ENCODE measurements around the gene KIF19.

Gene KIF19

DNA sequence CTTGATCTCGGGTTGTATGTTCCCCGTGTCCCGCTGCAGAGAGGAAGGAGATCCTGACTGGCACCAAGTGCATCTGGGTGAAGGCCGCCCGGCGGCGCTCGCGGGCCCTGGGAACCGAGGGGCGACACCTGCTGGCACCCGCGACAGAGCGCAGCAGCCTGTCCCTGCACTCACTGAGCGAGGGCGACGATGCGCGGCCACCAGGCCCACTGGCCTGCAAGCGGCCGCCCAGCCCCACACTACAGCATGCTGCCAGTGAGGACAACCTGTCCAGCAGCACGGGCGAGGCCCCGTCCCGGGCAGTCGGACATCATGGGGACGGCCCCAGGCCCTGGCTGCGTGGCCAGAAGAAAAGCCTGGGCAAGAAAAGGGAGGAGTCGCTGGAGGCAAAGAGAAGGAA is 28.1 kb downstream of the KIF19 start:
- H3K27me3 ChIP-seq (ENCODE audit: control insufficient read depth, insufficient read depth, low read length), result peaks cover 84% of the 10 kb centered on the region

GRCh38 chr17:74354561-74354960 is 28.5 kb downstream of the KIF19 start:
- no peaks in the 10 kb centered on the region for H3K36me3 ChIP-seq (ENCODE audit: control insufficient read depth, insufficient read depth, low read length)
- H3K27me3 ChIP-seq (ENCODE audit: control insufficient read depth, insufficient read depth, low read length), result peaks cover 84% of the 10 kb centered on the region
- no peak overlapping the region for H3K9ac ChIP-seq (ENCODE audit: low read depth, low read length)
- H3K9me3 ChIP-seq (ENCODE audit: control insufficient read depth, insufficient read depth, low read length), result no peaks in the 10 kb centered on the region
- H3K4me1 ChIP-seq (ENCODE audit: control insufficient read depth, insufficient read depth, low read length), result no peaks in the 10 kb centered on the region; the same call in 1 of the 2 replicates
- H3K4me3 ChIP-seq (ENCODE audit: low read depth, low read length), result no peak overlapping the region
- H3K27ac ChIP-seq (ENCODE audit: low read depth, low read length), result no peak overlapping the region

More for the DNA sequence above, 28.1 kb downstream of the KIF19 start:
- no peaks in the 10 kb centered on the region for H3K36me3 ChIP-seq (ENCODE audit: control insufficient read depth, insufficient read depth, low read length)
- no peaks in the 10 kb centered on the region; the same call in 1 of the 2 replicates for H3K4me1 ChIP-seq (ENCODE audit: control insufficient read depth, insufficient read depth, low read length)
- H3K9ac ChIP-seq (ENCODE audit: low read depth, low read length), result no peak overlapping the region
- H3K9me3 ChIP-seq (ENCODE audit: control insufficient read depth, insufficient read depth, low read length), result no peaks in the 10 kb centered on the region
- no peak overlapping the region for H3K4me3 ChIP-seq (ENCODE audit: low read depth, low read length)
- H3K27ac ChIP-seq (ENCODE audit: low read depth, low read length), result no peak overlapping the region

- peaks cover 84% of the 10 kb centered on the region for H3K27me3 ChIP-seq (ENCODE audit: control insufficient read depth, insufficient read depth, low read length)
- H3K9me3 ChIP-seq (ENCODE audit: control insufficient read depth, insufficient read depth, low read length), result no peaks in the 10 kb centered on the region
- no peak overlapping the region for H3K9ac ChIP-seq (ENCODE audit: low read depth, low read length)
- H3K4me1 ChIP-seq (ENCODE audit: control insufficient read depth, insufficient read depth, low read length), result no peaks in the 10 kb centered on the region; the same call in 1 of the 2 replicates
- H3K36me3 ChIP-seq (ENCODE audit: control insufficient read depth, insufficient read depth, low read length), result no peaks in the 10 kb centered on the region
- H3K4me3 ChIP-seq (ENCODE audit: low read depth, low read length), result no peak overlapping the region
- no peak overlapping the region for H3K27ac ChIP-seq (ENCODE audit: low read depth, low read length)
Measured at GRCh38 chr17:74355065-74355464, 29.0 kb downstream of the KIF19 start.

DNA sequence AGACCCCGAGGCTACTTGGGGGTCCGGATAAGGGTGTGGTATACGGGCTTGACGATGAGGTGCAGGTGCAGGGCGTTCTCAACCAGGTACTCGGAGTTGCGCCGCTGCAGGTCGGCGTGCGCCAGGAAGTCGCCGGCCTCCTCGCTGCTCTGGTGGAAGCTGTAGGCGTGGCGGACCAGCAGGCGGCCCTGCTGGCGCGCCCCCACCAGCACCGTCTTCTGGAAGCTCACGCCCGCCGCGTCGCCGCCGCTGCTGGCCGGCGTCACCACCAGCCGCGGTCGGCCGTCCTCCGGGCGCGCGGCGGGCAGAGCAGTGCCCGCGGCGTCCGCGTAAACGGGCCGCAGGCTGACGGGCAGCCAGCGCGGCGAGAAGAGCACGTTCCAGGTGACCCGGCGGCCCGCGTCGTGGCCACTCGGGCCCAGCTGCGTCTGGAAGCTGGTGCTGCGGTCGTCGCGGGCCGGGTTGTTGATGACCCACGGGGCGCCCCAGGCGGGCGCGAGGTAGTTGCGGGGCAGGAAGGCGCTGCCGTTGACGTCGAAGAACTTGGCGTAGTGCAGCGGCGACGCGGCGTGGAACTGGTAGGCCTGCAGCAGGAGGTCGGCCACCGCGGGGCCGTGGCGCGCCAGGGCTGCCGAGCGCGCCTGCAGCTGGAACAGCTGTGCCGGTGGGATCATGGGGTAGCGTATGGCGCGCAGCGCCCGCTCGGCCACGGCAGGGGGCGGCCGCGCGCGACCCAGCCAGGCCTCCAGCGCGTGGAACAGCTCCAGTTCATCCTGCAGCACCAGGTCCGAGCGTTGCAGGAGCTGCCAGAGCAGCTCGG is 30.8 kb downstream of the KIF19 start:
- Histone ChIP-seq H3K27me3 (ENCODE audit: control insufficient read depth, insufficient read depth, low read length) (peaks cover 67% of the 10 kb centered on the region), H3K9me3 (ENCODE audit: control insufficient read depth, insufficient read depth, low read length) (no peaks in the 10 kb centered on the region), H3K9ac (ENCODE audit: low read depth, low read length) (no peak overlapping the region), H3K4me1 (ENCODE audit: control insufficient read depth, insufficient read depth, low read length) (peaks cover 3% of the 10 kb centered on the region), H3K27ac (ENCODE audit: low read depth, low read length) (no peak overlapping the region), H3K4me3 (ENCODE audit: low read depth, low read length) (peak overlapping the region; percentile 55), H3K36me3 (ENCODE audit: control insufficient read depth, insufficient read depth, low read length) (no peaks in the 10 kb centered on the region)

- peaks cover 61% of the 10 kb centered on the region for H3K27me3 ChIP-seq (ENCODE audit: control insufficient read depth, insufficient read depth, low read length)
- no peak overlapping the region for H3K27ac ChIP-seq (ENCODE audit: low read depth, low read length)
- H3K4me3 ChIP-seq (ENCODE audit: low read depth, low read length), result peak overlapping the region; percentile 55
- H3K9me3 ChIP-seq (ENCODE audit: control insufficient read depth, insufficient read depth, low read length), result no peaks in the 10 kb centered on the region
- H3K4me1 ChIP-seq (ENCODE audit: control insufficient read depth, insufficient read depth, low read length), result peaks cover 9% of the 10 kb centered on the region
- H3K36me3 ChIP-seq (ENCODE audit: control insufficient read depth, insufficient read depth, low read length), result no peaks in the 10 kb centered on the region
- H3K9ac ChIP-seq (ENCODE audit: low read depth, low read length), result no peak overlapping the region
Measured at GRCh38 chr17:74357466-74357809, 31.4 kb downstream of the KIF19 start.

DNA sequence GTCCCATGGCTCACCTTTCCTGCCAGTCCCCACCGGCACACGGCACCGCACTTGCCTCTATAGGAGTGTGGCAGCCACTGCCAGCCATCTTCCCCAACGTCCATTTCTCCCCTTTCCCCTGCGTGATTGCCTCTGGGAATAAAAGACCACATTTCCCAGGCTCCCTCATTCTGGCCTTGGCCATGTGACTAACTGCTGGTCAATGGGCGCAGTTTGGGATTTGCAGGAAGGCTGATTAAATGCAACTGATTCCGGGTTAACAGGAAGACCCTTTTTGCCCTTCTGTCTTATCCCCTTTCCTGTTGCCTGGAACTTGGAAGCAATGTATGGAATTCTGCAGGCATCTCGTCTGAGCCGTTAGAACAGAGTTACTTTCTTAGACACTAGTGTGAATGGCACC is 32.7 kb downstream of the KIF19 start:
- no peaks in the 10 kb centered on the region for H3K36me3 ChIP-seq (ENCODE audit: control insufficient read depth, insufficient read depth, low read length)
- H3K4me3 ChIP-seq (ENCODE audit: low read depth, low read length), result no peak overlapping the region
- H3K27me3 ChIP-seq (ENCODE audit: control insufficient read depth, insufficient read depth, low read length), result peaks cover 48% of the 10 kb centered on the region
- peaks cover 9% of the 10 kb centered on the region for H3K4me1 ChIP-seq (ENCODE audit: control insufficient read depth, insufficient read depth, low read length)
- no peak overlapping the region for H3K27ac ChIP-seq (ENCODE audit: low read depth, low read length)
- no peak overlapping the region for H3K9ac ChIP-seq (ENCODE audit: low read depth, low read length)
- H3K9me3 ChIP-seq (ENCODE audit: control insufficient read depth, insufficient read depth, low read length), result no peaks in the 10 kb centered on the region

DNA sequence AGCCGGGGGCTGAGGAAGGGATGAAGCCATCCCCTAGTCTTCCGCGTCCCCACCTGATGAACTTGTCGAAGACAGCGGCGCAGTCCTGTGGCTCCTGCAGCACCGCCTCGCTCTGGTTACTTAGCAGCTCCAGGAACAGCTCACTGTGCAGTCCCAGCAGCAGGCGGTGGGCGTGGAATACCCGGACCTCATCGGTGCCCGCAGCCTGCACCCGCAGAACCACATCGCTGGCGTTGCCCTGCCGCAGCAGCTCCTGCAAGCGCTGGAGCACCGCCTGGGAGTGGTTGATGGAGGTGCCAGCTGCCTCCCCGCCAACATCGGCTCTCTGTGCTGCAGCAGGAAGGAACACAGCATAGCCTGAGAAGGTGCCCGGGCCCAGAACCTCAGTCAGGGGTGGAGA is 33.9 kb downstream of the KIF19 start:
- Histone ChIP-seq H3K9ac (ENCODE audit: low read depth, low read length) (no peak overlapping the region), H3K4me1 (ENCODE audit: control insufficient read depth, insufficient read depth, low read length) (peaks cover 9% of the 10 kb centered on the region), H3K4me3 (ENCODE audit: low read depth, low read length) (no peak overlapping the region), H3K27me3 (ENCODE audit: control insufficient read depth, insufficient read depth, low read length) (peaks cover 37% of the 10 kb centered on the region), H3K27ac (ENCODE audit: low read depth, low read length) (no peak overlapping the region), H3K9me3 (ENCODE audit: control insufficient read depth, insufficient read depth, low read length) (no peaks in the 10 kb centered on the region), H3K36me3 (ENCODE audit: control insufficient read depth, insufficient read depth, low read length) (no peaks in the 10 kb centered on the region)

DNA sequence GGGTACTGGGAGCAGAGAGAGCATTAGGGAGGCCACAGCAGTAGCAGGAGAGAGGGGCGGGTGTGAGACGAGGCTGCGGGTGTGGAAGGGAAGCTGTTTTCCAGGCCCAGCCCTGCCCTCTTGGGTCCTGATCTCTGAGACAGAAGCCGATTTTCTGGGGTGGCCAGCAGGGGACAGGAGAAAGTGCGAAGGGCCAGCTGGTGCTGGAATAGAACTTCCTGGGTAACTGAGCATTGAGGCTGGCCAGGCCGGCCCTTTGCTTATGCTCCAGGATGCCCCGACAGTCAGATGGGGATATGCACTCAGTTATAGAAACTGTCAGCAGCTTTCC is 34.8 kb downstream of the KIF19 start:
- Histone ChIP-seq H3K4me3 (ENCODE audit: low read depth, low read length) (no peak overlapping the region), H3K9ac (ENCODE audit: low read depth, low read length) (0 out of 2 replicates have a peak overlapping the region, but pooled peaks have one; percentile 5), H3K36me3 (ENCODE audit: control insufficient read depth, insufficient read depth, low read length) (no peaks in the 10 kb centered on the region), H3K27ac (ENCODE audit: low read depth, low read length) (no peak overlapping the region), H3K9me3 (ENCODE audit: control insufficient read depth, insufficient read depth, low read length) (no peaks in the 10 kb centered on the region), H3K27me3 (ENCODE audit: control insufficient read depth, insufficient read depth, low read length) (peaks cover 27% of the 10 kb centered on the region), H3K4me1 (ENCODE audit: control insufficient read depth, insufficient read depth, low read length) (peaks cover 9% of the 10 kb centered on the region)

GRCh38 chr17:74361230-74362068 is 35.4 kb downstream of the KIF19 start, which contains the start of gene BTBD17:
Gene BTBD17 (minus strand): TSS chr17:74361868. CDS start chr17:74361819, 49 bp downstream.
- 0 out of 2 replicates have a peak within 1 kb of the TSS, but pooled peaks have one; percentile 5 for H3K9ac ChIP-seq (ENCODE audit: low read depth, low read length)

GRCh38 chr17:74362069-74362405 is 36.0 kb downstream of the KIF19 start:
- H3K36me3 ChIP-seq (ENCODE audit: control insufficient read depth, insufficient read depth, low read length), result no peaks in the 10 kb centered on the region
- peaks cover 16% of the 10 kb centered on the region for H3K27me3 ChIP-seq (ENCODE audit: control insufficient read depth, insufficient read depth, low read length)
- no peak overlapping the region for H3K4me3 ChIP-seq (ENCODE audit: low read depth, low read length)
- H3K27ac ChIP-seq (ENCODE audit: low read depth, low read length), result peak overlapping the region; percentile 55
- H3K9me3 ChIP-seq (ENCODE audit: control insufficient read depth, insufficient read depth, low read length), result no peaks in the 10 kb centered on the region
- H3K9ac ChIP-seq (ENCODE audit: low read depth, low read length), result no peak overlapping the region
- H3K4me1 ChIP-seq (ENCODE audit: control insufficient read depth, insufficient read depth, low read length), result peaks cover 9% of the 10 kb centered on the region

More at GRCh38 chr17:74361230-74362068, 35.4 kb downstream of the KIF19 start, which contains the start of gene BTBD17:
- Histone ChIP-seq H3K36me3 (ENCODE audit: control insufficient read depth, insufficient read depth, low read length) (no peaks in the 10 kb centered on the region), H3K27me3 (ENCODE audit: control insufficient read depth, insufficient read depth, low read length) (peaks cover 22% of the 10 kb centered on the region), H3K27ac (ENCODE audit: low read depth, low read length) (peak within 1 kb of the TSS; percentile 55), H3K9me3 (ENCODE audit: control insufficient read depth, insufficient read depth, low read length) (no peaks in the 10 kb centered on the region), H3K4me1 (ENCODE audit: control insufficient read depth, insufficient read depth, low read length) (peaks cover 9% of the 10 kb centered on the region), H3K4me3 (ENCODE audit: low read depth, low read length) (0 out of 2 replicates have a peak within 1 kb of the TSS, but pooled peaks have one; percentile 47)
